ENCODE results near the gene GGCX. TPM values are rescaled to one million over a fixed set of nuclear protein-coding genes. Genes with fewer than 3 reads are reported as not detected.

Gene GGCX
- total RNA-seq, 1 donor from 2014 or later, result 43.4 TPM

DNA sequence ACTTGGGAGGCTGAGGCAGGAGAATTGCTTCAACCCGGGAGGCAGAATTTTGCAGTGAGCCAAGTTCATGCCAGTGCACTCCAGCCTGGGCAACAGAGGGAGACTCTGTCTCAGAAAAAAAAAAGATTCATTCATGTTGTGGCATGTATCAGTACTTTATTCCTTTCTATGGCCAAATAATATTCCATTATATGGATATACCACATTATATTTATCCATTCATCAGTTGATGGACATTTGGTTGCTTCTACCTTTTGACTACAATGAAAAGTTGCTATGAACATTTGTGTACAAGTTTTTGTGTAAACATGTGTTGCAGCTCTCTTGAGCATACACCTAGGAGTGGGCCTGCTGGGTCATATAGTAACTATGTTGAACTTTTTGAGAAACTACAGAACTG is 31.5 kb downstream of the GGCX start:
- H3K4me1 Mint-ChIP-seq, result peaks cover 4% of the 10 kb centered on the region
- H3K9me3 Mint-ChIP-seq, result peaks cover 4% of the 10 kb centered on the region

DNA sequence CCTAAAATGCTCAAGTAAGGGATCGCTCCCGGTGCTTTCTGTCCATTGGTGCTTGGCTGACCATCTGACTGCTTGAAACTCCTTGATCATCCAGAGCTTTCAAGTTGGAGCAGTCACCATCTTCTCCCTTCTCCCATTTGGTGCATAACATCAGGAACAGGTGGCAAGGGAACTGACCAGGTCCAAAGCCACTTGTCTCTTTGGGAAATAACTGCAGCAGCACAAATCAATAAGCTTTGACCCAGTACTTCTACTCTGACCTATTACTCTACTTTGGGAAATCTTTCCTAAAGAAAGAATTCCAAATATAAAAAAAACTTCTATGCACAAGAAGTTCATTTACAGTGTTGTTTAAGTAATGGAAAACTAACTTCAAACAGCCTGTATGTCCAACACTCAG is 32.9 kb downstream of the GGCX start:
- Mint-ChIP-seq H3K4me1 (peaks cover 11% of the 10 kb centered on the region), H3K27me3 (ENCODE audit: low read depth) (no peaks in the 10 kb centered on the region), H3K9me3 (peaks cover 4% of the 10 kb centered on the region), H3K4me3 (no peak overlapping the region), H3K27ac (ENCODE audit: unreplicated experiment) (no peak overlapping the region), H3K36me3 (ENCODE audit: low read depth) (no peaks in the 10 kb centered on the region)
- no peak for DNase-seq (ENCODE audit: low read depth, low spot score)
- TF ChIP-seq, protein P1, sequence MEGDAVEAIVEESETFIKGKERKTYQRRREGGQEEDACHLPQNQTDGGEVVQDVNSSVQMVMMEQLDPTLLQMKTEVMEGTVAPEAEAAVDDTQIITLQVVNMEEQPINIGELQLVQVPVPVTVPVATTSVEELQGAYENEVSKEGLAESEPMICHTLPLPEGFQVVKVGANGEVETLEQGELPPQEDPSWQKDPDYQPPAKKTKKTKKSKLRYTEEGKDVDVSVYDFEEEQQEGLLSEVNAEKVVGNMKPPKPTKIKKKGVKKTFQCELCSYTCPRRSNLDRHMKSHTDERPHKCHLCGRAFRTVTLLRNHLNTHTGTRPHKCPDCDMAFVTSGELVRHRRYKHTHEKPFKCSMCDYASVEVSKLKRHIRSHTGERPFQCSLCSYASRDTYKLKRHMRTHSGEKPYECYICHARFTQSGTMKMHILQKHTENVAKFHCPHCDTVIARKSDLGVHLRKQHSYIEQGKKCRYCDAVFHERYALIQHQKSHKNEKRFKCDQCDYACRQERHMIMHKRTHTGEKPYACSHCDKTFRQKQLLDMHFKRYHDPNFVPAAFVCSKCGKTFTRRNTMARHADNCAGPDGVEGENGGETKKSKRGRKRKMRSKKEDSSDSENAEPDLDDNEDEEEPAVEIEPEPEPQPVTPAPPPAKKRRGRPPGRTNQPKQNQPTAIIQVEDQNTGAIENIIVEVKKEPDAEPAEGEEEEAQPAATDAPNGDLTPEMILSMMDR (conservative IDR thresholded peaks at IDR 0.05), result no peak

More for the DNA sequence above, 31.5 kb downstream of the GGCX start:
- no peaks in the 10 kb centered on the region for H3K36me3 Mint-ChIP-seq (ENCODE audit: low read depth)
- no peaks in the 10 kb centered on the region for H3K27me3 Mint-ChIP-seq (ENCODE audit: low read depth)
- H3K27ac Mint-ChIP-seq (ENCODE audit: unreplicated experiment), result no peak overlapping the region
- TF ChIP-seq, protein P1 (conservative IDR thresholded peaks at IDR 0.05), result no peak
- no peak for DNase-seq (ENCODE audit: low read depth, low spot score)
- no peak overlapping the region for H3K4me3 Mint-ChIP-seq

GRCh38 chr2:85527787-85528186 is 33.5 kb downstream of the GGCX start:
- no peak overlapping the region for H3K4me3 Mint-ChIP-seq
- H3K27ac Mint-ChIP-seq (ENCODE audit: unreplicated experiment), result no peak overlapping the region
- peaks cover 4% of the 10 kb centered on the region for H3K9me3 Mint-ChIP-seq
- no peaks in the 10 kb centered on the region for H3K36me3 Mint-ChIP-seq (ENCODE audit: low read depth)
- TF ChIP-seq, protein P1 (conservative IDR thresholded peaks at IDR 0.05), result no peak
- H3K27me3 Mint-ChIP-seq (ENCODE audit: low read depth), result no peaks in the 10 kb centered on the region
- no peak for DNase-seq (ENCODE audit: low read depth, low spot score)
- H3K4me1 Mint-ChIP-seq, result peaks cover 11% of the 10 kb centered on the region

DNA sequence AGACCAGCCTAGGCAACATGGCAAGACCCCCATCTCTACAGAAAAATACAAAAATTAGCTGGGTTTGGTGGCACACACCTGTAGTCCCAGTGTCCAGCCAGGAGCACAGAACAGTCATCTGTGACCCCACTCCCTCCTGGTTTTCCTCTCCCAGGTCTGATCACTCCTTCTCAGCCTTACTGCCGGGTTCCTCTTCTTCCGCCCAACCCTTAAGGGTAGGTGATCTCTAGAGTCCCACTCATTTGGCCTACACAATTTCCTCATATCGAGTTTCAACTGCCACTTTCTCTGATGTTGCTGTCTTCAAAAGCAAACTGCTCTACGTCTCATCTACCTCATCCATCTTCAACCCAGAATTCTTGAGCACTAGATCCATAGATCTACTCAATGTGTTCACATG is 35.7 kb downstream of the GGCX start:
- DNase-seq (ENCODE audit: low read depth, low spot score), result no peak
- TF ChIP-seq, protein P1 (conservative IDR thresholded peaks at IDR 0.05), result no peak
- Mint-ChIP-seq H3K27me3 (ENCODE audit: low read depth) (no peaks in the 10 kb centered on the region), H3K4me3 (no peak overlapping the region), H3K36me3 (ENCODE audit: low read depth) (no peaks in the 10 kb centered on the region), H3K4me1 (peaks cover 11% of the 10 kb centered on the region), H3K27ac (ENCODE audit: unreplicated experiment) (no peak overlapping the region), H3K9me3 (peaks cover 4% of the 10 kb centered on the region)

DNA sequence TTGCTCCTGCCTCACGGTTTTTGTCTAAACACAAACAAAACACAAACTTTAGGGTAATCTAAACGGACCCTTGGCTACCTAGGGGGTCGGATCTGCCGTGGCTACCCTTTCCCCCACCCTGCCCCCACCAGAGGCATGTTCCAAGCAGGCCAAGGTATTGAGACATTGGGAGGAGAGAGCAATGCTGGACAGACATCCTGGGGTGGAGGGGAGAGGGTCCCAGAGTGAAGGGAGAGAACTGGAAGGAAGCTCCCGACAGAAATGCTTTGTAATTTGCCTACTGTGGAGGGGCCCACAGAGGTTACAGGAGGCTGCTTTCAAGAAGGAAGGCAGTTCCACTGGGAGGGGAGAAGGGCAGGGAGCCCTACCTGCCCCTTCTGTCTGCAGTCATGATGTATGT is 36.3 kb downstream of the GGCX start:
- H3K36me3 Mint-ChIP-seq (ENCODE audit: low read depth), result no peaks in the 10 kb centered on the region
- TF ChIP-seq, protein P1 (conservative IDR thresholded peaks at IDR 0.05), result no peak
- H3K4me1 Mint-ChIP-seq, result peaks cover 11% of the 10 kb centered on the region
- peaks cover 2% of the 10 kb centered on the region for H3K9me3 Mint-ChIP-seq
- H3K27ac Mint-ChIP-seq (ENCODE audit: unreplicated experiment), result no peak overlapping the region
- no peak overlapping the region for H3K4me3 Mint-ChIP-seq
- no peak for DNase-seq (ENCODE audit: low read depth, low spot score)
- H3K27me3 Mint-ChIP-seq (ENCODE audit: low read depth), result no peaks in the 10 kb centered on the region

Measured in neural crest cell (in vitro differentiated cells).